Measurements from ENCODE around the gene WDFY4. TPM values are rescaled to one million over a fixed set of nuclear protein-coding genes. Genes with fewer than 3 reads are reported as not detected.

WDFY4 gene
- total RNA-seq, 1 experiment from 2014 or later = 0.22 TPM

GRCh38 chr10:48993627-48994026 is 309.0 kb downstream of the WDFY4 start (continued):
- TF ChIP-seq ZBTB33 (IDR thresholded peaks at IDR 0.05; ENCODE audit: extremely low read depth, insufficient replicate concordance, low read length) = no peak

GRCh38 chr10:48996329-48996728 is 311.7 kb downstream of the WDFY4 start:
- no peak overlapping the region for H3K27ac ChIP-seq (ENCODE audit: low read depth, low read length)
- CTCF ChIA-PET = no interaction called here

GRCh38 chr10:48999346-48999745 is 314.7 kb downstream of the WDFY4 start:
- peaks cover 2 to 9% of the 10 kb centered on the region in 2 experiments; a peak in 2 of 4 replicates for H3K4me1 ChIP-seq (ENCODE audit: control insufficient read depth in 1 of 2, insufficient read depth in 2 of 2, low read length in 2 of 2)
- intact Hi-C loops (cut with micrococcal nuclease) = no loop called here
- no TSS peak for BruUV-seq (replicated peaks)
- H3K9ac ChIP-seq (ENCODE audit: low read length) = no peak overlapping the region
- H3K27ac ChIP-seq (ENCODE audit: low read depth, low read length) = no peak overlapping the region
- no peak overlapping the region for H3K4me2 ChIP-seq (ENCODE audit: low read length)
- ATAC-seq (no peak), DNase-seq (ENCODE audit: low read depth, low spot score) (no peak)
- H4K20me1 ChIP-seq (ENCODE audit: insufficient read depth) = no peaks in the 10 kb centered on the region
- peaks cover 10% of the 10 kb centered on the region; the same call in 1 of the 2 replicates for H3K27me3 ChIP-seq (ENCODE audit: insufficient read depth, low read length)
- ChIA-PET RAD21 (ENCODE audit: low non-redundant PET in 1 of 2, low total read pairs in 2 of 2, uncharacterized antibody in 2 of 2, unreplicated experiment in 2 of 2) (no interaction called here), CTCF (no interaction called here), POLR2A (no interaction called here)
- H3K4me3 ChIP-seq (replicated peaks in 1 of 2; ENCODE audit: low read depth in 1 of 2, low read length in 2 of 2) = no peak overlapping the region
- H3K9me3 ChIP-seq (ENCODE audit: control insufficient read depth in 1 of 2, insufficient read depth in 1 of 2, low read depth in 1 of 2, low read length in 2 of 2) = no peaks in the 10 kb centered on the region
- no peaks in the 10 kb centered on the region for H3K79me2 ChIP-seq (ENCODE audit: insufficient read depth, low read length)
- no peaks in the 10 kb centered on the region for H3K36me3 ChIP-seq (ENCODE audit: control insufficient read depth in 1 of 2, insufficient read depth in 2 of 2, low read length in 2 of 2)
- H3K9me2 ChIP-seq (ENCODE audit: insufficient read depth) = no peaks in the 10 kb centered on the region
- H2AFZ ChIP-seq (ENCODE audit: low read depth, low read length, poor library complexity, severe bottlenecking) = no peak overlapping the region
- TF ChIP-seq POLR2AphosphoS5 (IDR thresholded peaks at IDR 0.05; ENCODE audit: low read depth, low read length) = no peak
- no peak for TF ChIP-seq JUND (IDR thresholded peaks at IDR 0.05)
- no peak for TF ChIP-seq POLR2A (IDR thresholded peaks at IDR 0.05; ENCODE audit: borderline replicate concordance, extremely low read depth, insufficient read depth, insufficient read length)
- no peak for TF ChIP-seq EZH2 (IDR thresholded peaks at IDR 0.05)
- TF ChIP-seq ZFX (IDR thresholded peaks at IDR 0.05) = no peak
- TF ChIP-seq EZH2phosphoT487 (IDR thresholded peaks at IDR 0.05; ENCODE audit: borderline replicate concordance) = no peak
- no peak for TF ChIP-seq SIN3A (IDR thresholded peaks at IDR 0.05; ENCODE audit: low read depth)
- no peak for TF ChIP-seq ZNF274 (IDR thresholded peaks at IDR 0.05; ENCODE audit: low read depth, low read length)
- TF ChIP-seq CBX3 (IDR thresholded peaks at IDR 0.05; ENCODE audit: low read depth) = no peak
- TF ChIP-seq ZBTB33 (IDR thresholded peaks at IDR 0.05; ENCODE audit: extremely low read depth, insufficient replicate concordance, low read length) = no peak
- TF ChIP-seq FOSL1 (IDR thresholded peaks at IDR 0.05; ENCODE audit: low read depth) = no peak
- no peak for TF ChIP-seq RAD21 (IDR thresholded peaks at IDR 0.05; ENCODE audit: low read depth)

More at GRCh38 chr10:48996329-48996728, 311.7 kb downstream of the WDFY4 start:
- no peaks in the 10 kb centered on the region for H4K20me1 ChIP-seq (ENCODE audit: insufficient read depth)
- no peak overlapping the region for H3K4me2 ChIP-seq (ENCODE audit: low read length)
- H3K9me2 ChIP-seq (ENCODE audit: insufficient read depth) = no peaks in the 10 kb centered on the region
- no TSS peak for BruUV-seq (replicated peaks)
- peaks cover 0 to 4% of the 10 kb centered on the region in 2 experiments; a peak in 2 of 4 replicates for H3K4me1 ChIP-seq (ENCODE audit: control insufficient read depth in 1 of 2, insufficient read depth in 2 of 2, low read length in 2 of 2)
- POLR2A ChIA-PET = no interaction called here
- no peak for DNase-seq (ENCODE audit: low read depth, low spot score)
- no peak overlapping the region for H3K4me3 ChIP-seq (replicated peaks in 1 of 2; ENCODE audit: low read depth in 1 of 2, low read length in 2 of 2)
- intact Hi-C loops (cut with micrococcal nuclease) = no loop called here
- no peak overlapping the region for H3K9ac ChIP-seq (ENCODE audit: low read length)
- RAD21 ChIA-PET (ENCODE audit: low non-redundant PET in 1 of 2, low total read pairs in 2 of 2, uncharacterized antibody in 2 of 2, unreplicated experiment in 2 of 2) = no interaction called here
- no peaks in the 10 kb centered on the region for H3K9me3 ChIP-seq (ENCODE audit: control insufficient read depth in 1 of 2, insufficient read depth in 1 of 2, low read depth in 1 of 2, low read length in 2 of 2)
- no peak for ATAC-seq
- H3K79me2 ChIP-seq (ENCODE audit: insufficient read depth, low read length) = no peaks in the 10 kb centered on the region
- no peaks in the 10 kb centered on the region for H3K36me3 ChIP-seq (ENCODE audit: control insufficient read depth in 1 of 2, insufficient read depth in 2 of 2, low read length in 2 of 2)
- peaks cover 10% of the 10 kb centered on the region; the same call in 1 of the 2 replicates for H3K27me3 ChIP-seq (ENCODE audit: insufficient read depth, low read length)
- no peak overlapping the region for H2AFZ ChIP-seq (ENCODE audit: low read depth, low read length, poor library complexity, severe bottlenecking)
- no peak for TF ChIP-seq RAD21 (IDR thresholded peaks at IDR 0.05; ENCODE audit: low read depth)
- TF ChIP-seq POLR2AphosphoS5 (IDR thresholded peaks at IDR 0.05; ENCODE audit: low read depth, low read length) = no peak
- no peak for TF ChIP-seq CBX3 (IDR thresholded peaks at IDR 0.05; ENCODE audit: low read depth)
- TF ChIP-seq EZH2phosphoT487 (IDR thresholded peaks at IDR 0.05; ENCODE audit: borderline replicate concordance) = no peak
